HG02571 (cell line): ENCODE results near the gene PPFIBP2.
"Not testable (repeated sequence)": the region's sequence is repeated elsewhere in the genome, so short reads cannot be mapped to it uniquely, and the experiment has no call there.

ENCODE experiments used
- ATAC-seq: cut with Tn5 transposase; IDR thresholded peaks from one replicate; pipeline ENCODE4 v1.9.1; 2021; ENCODE audit warnings: mild to moderate bottlenecking, moderate library complexity; ENCODE audit not compliant: unreplicated experiment

The PPFIBP2 gene

GRCh38 chr11:7655253-7656217, 141.7 kb downstream of the PPFIBP2 start:
- ATAC-seq, result no peak

- no peak for ATAC-seq
Observed at GRCh38 chr11:7656704-7657103, 142.9 kb downstream of the PPFIBP2 start.

GRCh38 chr11:7657306-7658025, 143.7 kb downstream of the PPFIBP2 start:
- no peak for ATAC-seq

GRCh38 chr11:7663531-7663930, 149.7 kb downstream of the PPFIBP2 start:
- not testable (repeated sequence) for ATAC-seq

GRCh38 chr11:7664867-7665266, 151.1 kb downstream of the PPFIBP2 start:
- no peak for ATAC-seq

- peak; percentile 95 for ATAC-seq
Observed at GRCh38 chr11:7665473-7666291, 151.9 kb downstream of the PPFIBP2 start.

GRCh38 chr11:7666292-7666866, 152.6 kb downstream of the PPFIBP2 start:
- no peak for ATAC-seq

- no peak for ATAC-seq
Observed at GRCh38 chr11:7667460-7667859, 153.7 kb downstream of the PPFIBP2 start.

GRCh38 chr11:7668464-7668863, 154.7 kb downstream of the PPFIBP2 start:
- no peak for ATAC-seq

GRCh38 chr11:7668911-7669310, 155.1 kb downstream of the PPFIBP2 start:
- ATAC-seq, result no peak

- ATAC-seq, result no peak
Observed at GRCh38 chr11:7670641-7671040, 156.8 kb downstream of the PPFIBP2 start.

- peak; percentile 68 for ATAC-seq
Observed at GRCh38 chr11:7671347-7672215, 157.8 kb downstream of the PPFIBP2 start.

GRCh38 chr11:7672276-7672959, 158.6 kb downstream of the PPFIBP2 start:
- ATAC-seq, result peak; percentile 12

- ATAC-seq, result peak; percentile 47
Observed at GRCh38 chr11:7672960-7673723, 159.3 kb downstream of the PPFIBP2 start, which contains the start of gene CYB5R2. Gene CYB5R2, minus strand, starts transcription at chr11:7673500. Its CDS starts 675 bp downstream, at chr11:7672825.

- peak; percentile 19 for ATAC-seq
Observed at GRCh38 chr11:7673724-7674434, 160.1 kb downstream of the PPFIBP2 start.

- ATAC-seq, result no peak
Observed at GRCh38 chr11:7675631-7676030, 161.8 kb downstream of the PPFIBP2 start.

- ATAC-seq, result no peak
Observed at GRCh38 chr11:7677071-7677470, 163.3 kb downstream of the PPFIBP2 start.

- no peak for ATAC-seq
Observed at GRCh38 chr11:7677796-7678201, 164.0 kb downstream of the PPFIBP2 start.
